K562 (cell line): ENCODE measurements around the gene VEZF1.

Source experiments
- FOXA1 ChIP-seq: fragments of 450-650 bp; IDR thresholded peaks from 2 replicates; pipeline ENCODE4 v1.6.1; 2016; ENCODE audit warnings: mild to moderate bottlenecking, borderline replicate concordance
- MTF1 ChIP-seq: fragments of 250-450 bp; sonication (Bioruptor Pico); IDR thresholded peaks from 2 replicates; pipeline ENCODE4 v1.9.0; 2021; ENCODE audit warnings: moderate library complexity, mild to moderate bottlenecking, inconsistent platforms, borderline replicate concordance
- NCOA2 ChIP-seq, 2 experiments: fragments of 450-650 bp; IDR thresholded peaks; 2 replicates each; pipeline ENCODE4 v1.6.1; 2018; ENCODE audit warnings: mild to moderate bottlenecking in 2 of 2, moderate library complexity in 1 of 2; ENCODE audit not compliant: partially characterized antibody in 2 of 2
- POLR2A ChIP-seq: fragments of 450-650 bp; conservative IDR thresholded peaks from 2 replicates; pipeline ENCODE4 v1.6.1; 2016
- POLR3A ChIP-seq: IDR thresholded peaks from 2 replicates; pipeline ENCODE4 v1.6.1; 2011; ENCODE audit warnings: borderline replicate concordance, mild to moderate bottlenecking, moderate library complexity; ENCODE audit not compliant: insufficient read length, insufficient read depth; ENCODE audit errors: extremely low read depth
- SRSF9 ChIP-seq: fragments of 200-400 bp; formaldehyde crosslinking; IDR thresholded peaks from 2 replicates; pipeline ENCODE4 v1.6.1; 2017; ENCODE audit warnings: low read depth, low read length, borderline replicate concordance
- TARDBP ChIP-seq: fragments of 450-650 bp; IDR thresholded peaks from 2 replicates; pipeline ENCODE4 v1.6.1; 2016
- ZKSCAN8 ChIP-seq: fragments of 200-800 bp; sonication (Bioruptor generic); IDR thresholded peaks from 2 replicates; pipeline ENCODE4 v1.6.1; 2016; ENCODE audit warnings: missing genetic modification characterization, missing compliant biosample characterization
- TF ChIP-seq, protein P1 (sequence below), 3 experiments: IDR thresholded peaks in 2 of 3; conservative IDR thresholded peaks in 1 of 3; 2 replicates each; pipeline ENCODE4 v1.5.1; 2011 to 2012; ENCODE audit warnings: low read length in 3 of 3, mild to moderate bottlenecking in 3 of 3, control low read depth in 2 of 3, improper control_type of control experiment in 1 of 3, inconsistent platforms in 1 of 3, low read depth in 1 of 3, mixed read lengths in 1 of 3, moderate library complexity in 1 of 3; ENCODE audit not compliant: insufficient read depth in 2 of 3
- TF ChIP-seq, protein P2 (sequence below), 2 experiments: fragments of 450-650 bp; IDR thresholded peaks; 2 replicates each; pipeline ENCODE4 v1.6.1; 2016; ENCODE audit warnings: mild to moderate bottlenecking in 2 of 2, borderline replicate concordance in 1 of 2, low read depth in 1 of 2, moderate library complexity in 1 of 2
- TF ChIP-seq, protein P3 (sequence below), 2 experiments: fragments of 450-650 bp in 1 of 2; sonication (generic) in 1 of 2; formaldehyde crosslinking in 1 of 2; IDR thresholded peaks in 1 of 2; conservative IDR thresholded peaks in 1 of 2; 2 replicates each; pipeline versions ENCODE4 v1.6.1 to v1.8.1; 2016 to 2023; ENCODE audit warnings: mild to moderate bottlenecking in 2 of 2, moderate library complexity in 2 of 2, inconsistent platforms in 1 of 2, missing genetic modification reagents in 1 of 2

DNA sequence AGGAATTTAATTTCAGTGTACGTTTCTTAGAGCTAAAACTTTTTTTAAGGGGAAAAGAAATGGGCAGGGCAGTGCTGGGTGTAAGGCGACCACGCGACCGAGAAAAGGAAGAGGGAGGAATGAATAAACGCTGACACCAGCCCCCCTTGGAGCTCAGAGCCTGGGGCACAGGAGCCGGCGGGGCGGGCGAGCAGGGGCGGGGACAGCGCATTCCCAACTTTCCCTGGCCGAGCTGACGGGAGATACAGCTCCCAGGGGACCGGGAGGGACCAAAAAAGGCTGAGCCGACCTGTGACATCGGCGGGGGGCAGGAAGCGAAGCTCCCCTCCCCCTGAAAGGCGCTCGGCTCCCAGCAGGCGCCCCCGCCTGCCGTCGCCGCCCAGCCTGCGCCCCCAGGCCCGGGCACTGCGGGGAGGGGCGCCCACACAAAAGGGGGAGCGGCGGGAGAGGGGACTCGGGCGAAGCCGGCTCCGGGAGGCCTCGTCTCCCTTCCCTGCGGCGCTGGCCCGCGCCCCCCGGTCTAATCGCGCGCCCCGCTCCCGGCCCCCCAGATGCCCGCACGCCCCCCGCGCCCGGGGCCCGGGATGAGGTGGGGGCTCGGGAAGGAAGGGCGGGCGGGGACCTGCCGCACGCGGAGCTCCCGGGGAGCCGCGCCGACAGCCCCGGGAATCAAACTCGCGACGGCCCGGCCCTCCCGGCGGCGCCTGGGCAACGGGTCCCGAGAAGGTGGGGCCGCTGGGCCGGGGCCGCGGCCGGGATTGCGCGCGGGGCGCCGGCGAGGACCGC is 33.5 kb downstream of the VEZF1 start:
- no peak for TF ChIP-seq TARDBP
- TF ChIP-seq POLR3A, result no peak
- no peak for TF ChIP-seq ZKSCAN8 (CRISPR knock-in tag)
- TF ChIP-seq, protein P1, sequence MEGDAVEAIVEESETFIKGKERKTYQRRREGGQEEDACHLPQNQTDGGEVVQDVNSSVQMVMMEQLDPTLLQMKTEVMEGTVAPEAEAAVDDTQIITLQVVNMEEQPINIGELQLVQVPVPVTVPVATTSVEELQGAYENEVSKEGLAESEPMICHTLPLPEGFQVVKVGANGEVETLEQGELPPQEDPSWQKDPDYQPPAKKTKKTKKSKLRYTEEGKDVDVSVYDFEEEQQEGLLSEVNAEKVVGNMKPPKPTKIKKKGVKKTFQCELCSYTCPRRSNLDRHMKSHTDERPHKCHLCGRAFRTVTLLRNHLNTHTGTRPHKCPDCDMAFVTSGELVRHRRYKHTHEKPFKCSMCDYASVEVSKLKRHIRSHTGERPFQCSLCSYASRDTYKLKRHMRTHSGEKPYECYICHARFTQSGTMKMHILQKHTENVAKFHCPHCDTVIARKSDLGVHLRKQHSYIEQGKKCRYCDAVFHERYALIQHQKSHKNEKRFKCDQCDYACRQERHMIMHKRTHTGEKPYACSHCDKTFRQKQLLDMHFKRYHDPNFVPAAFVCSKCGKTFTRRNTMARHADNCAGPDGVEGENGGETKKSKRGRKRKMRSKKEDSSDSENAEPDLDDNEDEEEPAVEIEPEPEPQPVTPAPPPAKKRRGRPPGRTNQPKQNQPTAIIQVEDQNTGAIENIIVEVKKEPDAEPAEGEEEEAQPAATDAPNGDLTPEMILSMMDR (IDR thresholded peaks at IDR 0.05 in 2 of 3, conservative IDR thresholded peaks at IDR 0.05 in 1 of 3; ENCODE audit: insufficient read depth in 2 of 3, low read depth in 1 of 3, low read length in 3 of 3), result no peak
- no peak for TF ChIP-seq FOXA1
- no peak for TF ChIP-seq MTF1 (CRISPR knock-in tag)
- TF ChIP-seq, protein P2, sequence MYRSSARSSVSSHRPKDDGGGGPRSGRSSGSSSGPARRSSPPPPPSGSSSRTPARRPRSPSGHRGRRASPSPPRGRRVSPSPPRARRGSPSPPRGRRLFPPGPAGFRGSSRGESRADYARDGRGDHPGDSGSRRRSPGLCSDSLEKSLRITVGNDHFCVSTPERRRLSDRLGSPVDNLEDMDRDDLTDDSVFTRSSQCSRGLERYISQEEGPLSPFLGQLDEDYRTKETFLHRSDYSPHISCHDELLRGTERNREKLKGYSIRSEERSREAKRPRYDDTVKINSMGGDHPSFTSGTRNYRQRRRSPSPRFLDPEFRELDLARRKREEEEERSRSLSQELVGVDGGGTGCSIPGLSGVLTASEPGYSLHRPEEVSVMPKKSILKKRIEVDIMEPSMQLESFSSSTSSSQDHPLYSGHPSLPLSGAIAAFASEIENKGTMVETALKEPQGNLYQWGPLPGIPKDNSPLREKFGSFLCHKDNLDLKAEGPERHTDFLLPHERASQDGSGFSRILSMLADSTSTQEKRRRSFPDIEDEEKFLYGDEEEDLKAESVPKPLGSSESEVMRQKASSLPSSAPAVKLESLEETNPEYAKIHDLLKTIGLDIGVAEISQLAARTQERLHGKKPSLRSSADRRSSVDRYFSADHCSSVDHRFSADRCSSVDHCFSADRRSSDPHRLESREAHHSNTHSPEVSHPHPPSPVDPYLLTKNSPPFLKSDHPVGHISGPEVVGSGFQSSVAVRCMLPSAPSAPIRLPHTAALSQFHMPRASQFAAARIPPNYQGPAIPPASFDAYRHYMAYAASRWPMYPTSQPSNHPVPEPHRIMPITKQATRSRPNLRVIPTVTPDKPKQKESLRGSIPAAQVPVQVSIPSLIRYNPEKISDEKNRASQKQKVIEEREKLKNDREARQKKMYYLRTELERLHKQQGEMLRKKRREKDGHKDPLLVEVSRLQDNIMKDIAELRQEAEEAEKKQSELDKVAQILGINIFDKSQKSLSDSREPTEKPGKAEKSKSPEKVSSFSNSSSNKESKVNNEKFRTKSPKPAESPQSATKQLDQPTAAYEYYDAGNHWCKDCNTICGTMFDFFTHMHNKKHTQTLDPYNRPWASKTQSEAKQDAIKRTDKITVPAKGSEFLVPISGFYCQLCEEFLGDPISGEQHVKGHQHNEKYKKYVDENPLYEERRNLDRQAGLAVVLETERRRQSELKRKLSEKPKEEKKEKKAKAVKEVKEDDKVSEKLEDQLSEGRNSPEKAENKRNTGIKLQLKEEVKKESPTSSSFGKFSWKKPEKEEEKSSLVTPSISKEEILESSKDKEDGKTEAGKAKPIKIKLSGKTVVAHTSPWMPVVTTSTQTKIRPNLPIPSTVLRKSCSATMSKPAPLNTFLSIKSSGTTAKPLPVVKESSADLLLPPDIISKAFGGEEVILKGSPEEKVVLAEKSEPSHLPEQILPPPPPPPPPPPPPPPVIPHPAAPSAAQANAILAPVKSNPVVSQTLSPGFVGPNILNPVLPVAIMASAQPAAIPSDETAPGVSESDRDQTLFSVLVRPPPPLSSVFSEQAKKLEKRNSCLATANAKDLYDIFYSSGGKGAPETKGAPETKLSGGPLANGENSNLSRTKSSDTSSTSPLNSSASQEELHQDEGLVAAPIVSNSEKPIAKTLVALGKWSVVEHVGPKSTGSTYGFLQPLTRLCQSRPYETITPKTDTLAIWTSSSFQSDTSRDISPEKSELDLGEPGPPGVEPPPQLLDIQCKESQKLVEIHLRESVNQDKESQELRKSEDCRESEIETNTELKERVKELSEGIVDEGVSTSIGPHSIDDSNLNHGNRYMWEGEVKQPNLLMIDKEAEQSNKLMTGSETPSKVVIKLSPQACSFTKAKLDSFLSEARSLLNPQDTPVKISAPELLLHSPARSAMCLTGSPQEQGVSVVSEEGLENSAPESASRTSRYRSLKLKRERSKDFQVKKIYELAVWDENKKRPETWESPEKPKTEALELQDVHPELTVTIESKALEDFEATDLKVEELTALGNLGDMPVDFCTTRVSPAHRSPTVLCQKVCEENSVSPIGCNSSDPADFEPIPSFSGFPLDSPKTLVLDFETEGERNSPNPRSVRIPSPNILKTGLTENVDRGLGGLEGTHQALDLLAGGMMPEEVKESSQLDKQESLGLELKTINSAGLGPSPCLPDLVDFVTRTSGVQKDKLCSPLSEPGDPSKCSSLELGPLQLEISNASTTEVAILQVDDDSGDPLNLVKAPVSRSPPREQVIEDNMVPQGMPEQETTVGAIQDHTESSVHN (IDR thresholded peaks at IDR 0.05; ENCODE audit: borderline replicate concordance in 1 of 2, low read depth in 1 of 2), result no peak
- TF ChIP-seq NCOA2 (IDR thresholded peaks at IDR 0.05; ENCODE audit: partially characterized antibody in 2 of 2), result no peak
- no peak for TF ChIP-seq SRSF9
- no peak for TF ChIP-seq POLR2A
- TF ChIP-seq, protein P3, sequence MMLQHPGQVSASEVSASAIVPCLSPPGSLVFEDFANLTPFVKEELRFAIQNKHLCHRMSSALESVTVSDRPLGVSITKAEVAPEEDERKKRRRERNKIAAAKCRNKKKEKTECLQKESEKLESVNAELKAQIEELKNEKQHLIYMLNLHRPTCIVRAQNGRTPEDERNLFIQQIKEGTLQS (IDR thresholded peaks at IDR 0.05), result no peak
- TF ChIP-seq, protein P3 (CRISPR knock-in tag; conservative IDR thresholded peaks at IDR 0.05), result no peak
